Neural progenitor cell (in vitro differentiated cells): Measurements from ENCODE around the gene STK4. TPM values are rescaled to one million over a fixed set of nuclear protein-coding genes. Genes with fewer than 3 reads are reported as not detected.

ENCODE experiments used
- DNase-seq: peaks from one replicate; pipeline ENCODE4 v3.0.0-alpha.2; 2016; ENCODE audit warnings: low spot score
- H2AFZ ChIP-seq: fragments of 200-600 bp; sonication (generic); replicated peaks from 2 replicates; pipeline ENCODE4 v1.6.1; 2016; ENCODE audit warnings: antibody characterized with exemption
- H3F3A ChIP-seq: fragments of 200-600 bp; sonication (generic); 2 replicates; pipeline ENCODE4 v1.6.1; 2016; ENCODE audit warnings: antibody characterized with exemption, low read depth
- H3K27ac ChIP-seq: fragments of 200-600 bp; sonication (generic); 2 replicates; pipeline ENCODE4 v1.5.1; 2016; ENCODE audit warnings: mild to moderate bottlenecking
- H3K27me3 ChIP-seq: fragments of 200-600 bp; sonication (generic); 2 replicates; pipeline ENCODE4 v1.6.1; 2016; ENCODE audit warnings: mild to moderate bottlenecking, moderate library complexity
- H3K36me3 ChIP-seq: fragments of 200-600 bp; sonication (generic); 2 replicates; pipeline ENCODE4 v1.5.1; 2016
- H3K4me1 ChIP-seq: fragments of 200-600 bp; sonication (generic); 2 replicates; pipeline ENCODE4 v1.6.1; 2016; ENCODE audit warnings: mixed run types
- H3K4me2 ChIP-seq: fragments of 200-600 bp; sonication (generic); 2 replicates; pipeline ENCODE4 v1.6.1; 2016
- H3K4me3 ChIP-seq: fragments of 200-600 bp; sonication (generic); 2 replicates; pipeline ENCODE4 v1.5.1; 2016
- H3K79me2 ChIP-seq: fragments of 200-600 bp; sonication (generic); 2 replicates; pipeline ENCODE4 v1.6.1; 2016; ENCODE audit warnings: low read depth
- H3K9ac ChIP-seq: fragments of 200-600 bp; sonication (generic); 2 replicates; pipeline ENCODE4 v1.6.1; 2016
- H3K9me3 ChIP-seq: fragments of 200-600 bp; sonication (generic); 2 replicates; pipeline ENCODE4 v1.5.1; 2016; ENCODE audit warnings: low read depth
- H4K20me1 ChIP-seq: fragments of 200-600 bp; sonication (generic); 2 replicates; pipeline ENCODE4 v1.6.1; 2016; ENCODE audit warnings: low read depth
- H3K27ac Mint-ChIP-seq: 3 replicates; pipeline ENCODE4 v1.8.0; 2021; ENCODE audit warnings: mixed read lengths
- H3K27me3 Mint-ChIP-seq: 2 replicates; pipeline ENCODE4 v1.8.0; 2022; ENCODE audit warnings: low read depth, mild to moderate bottlenecking, inconsistent platforms, moderate library complexity, mixed read lengths; ENCODE audit not compliant: insufficient read depth
- H3K36me3 Mint-ChIP-seq: 3 replicates; pipeline ENCODE4 v1.8.0; 2021; ENCODE audit warnings: mixed read lengths
- H3K4me1 Mint-ChIP-seq: 3 replicates; pipeline ENCODE4 v1.8.0; 2021; ENCODE audit warnings: mixed read lengths
- H3K4me3 Mint-ChIP-seq: 3 replicates; pipeline ENCODE4 v1.8.0; 2021; ENCODE audit warnings: mild to moderate bottlenecking, moderate library complexity, mixed read lengths
- H3K9me3 Mint-ChIP-seq: 3 replicates; pipeline ENCODE4 v1.8.0; 2020; ENCODE audit warnings: mixed read lengths
- CTCF ChIP-seq: fragments of 200-600 bp; sonication (generic); IDR thresholded peaks from 2 replicates; pipeline ENCODE4 v1.5.1; 2017; ENCODE audit warnings: antibody characterized with exemption, mild to moderate bottlenecking
- EZH2 ChIP-seq: fragments of 200-600 bp; sonication (generic); IDR thresholded peaks from 2 replicates; pipeline ENCODE4 v1.6.1; 2017; ENCODE audit warnings: antibody characterized with exemption, mild to moderate bottlenecking, moderate library complexity
- EZH2phosphoT487 ChIP-seq: fragments of 200-600 bp; sonication (generic); IDR thresholded peaks from 2 replicates; pipeline ENCODE4 v1.6.1; 2017; ENCODE audit warnings: antibody characterized with exemption
- total RNA-seq: library from RNA; depleted of rRNA; stranded (reverse); fragments of >200 nt; gene quantifications from 2 replicates; pipeline ENCODE4 v1.2.3, GENCODE V29; 2015; ENCODE audit warnings: low replicate concordance

STK4 gene
- total RNA-seq, 1 donor from 2014 or later = 46.1 TPM

GRCh38 chr20:44958276-44958675 lies 8.0 kb upstream of the STK4 start:
- Mint-ChIP-seq H3K4me1 (peaks cover 35% of the 10 kb centered on the region), H3K36me3 (peaks cover 21% of the 10 kb centered on the region), H3K9me3 (no peaks in the 10 kb centered on the region), H3K27me3 (peaks cover 4% of the 10 kb centered on the region), H3K27ac (no peak overlapping the region), H3K4me3 (peak overlapping the region; percentile 54)
- peaks cover 31% of the 10 kb centered on the region for H3K79me2 ChIP-seq
- no peak overlapping the region for H3K27ac ChIP-seq
- H3K27me3 ChIP-seq = no peaks in the 10 kb centered on the region
- H3K4me2 ChIP-seq = peak overlapping the region; percentile 87
- H3F3A ChIP-seq = peaks cover 8% of the 10 kb centered on the region
- peaks cover 14% of the 10 kb centered on the region for H4K20me1 ChIP-seq
- H3K36me3 ChIP-seq = no peaks in the 10 kb centered on the region
- no peaks in the 10 kb centered on the region for H3K9me3 ChIP-seq
- peaks cover 17% of the 10 kb centered on the region for H3K4me1 ChIP-seq
- no peak overlapping the region for H2AFZ ChIP-seq
- TF ChIP-seq EZH2 (no peak), CTCF (no peak)
- peak overlapping the region; percentile 73 for H3K4me3 ChIP-seq
- no peak overlapping the region for H3K9ac ChIP-seq
- no peak for DNase-seq

- no peaks in the 10 kb centered on the region for H3K9me3 ChIP-seq
- peaks cover 14% of the 10 kb centered on the region for H4K20me1 ChIP-seq
- no peaks in the 10 kb centered on the region for H3K36me3 ChIP-seq
- TF ChIP-seq EZH2 = no peak
- no peak for TF ChIP-seq CTCF
- no peak for TF ChIP-seq EZH2phosphoT487
- H2AFZ ChIP-seq = no peak overlapping the region
- H3K4me3 ChIP-seq = peak overlapping the region; percentile 73
- H3K27ac Mint-ChIP-seq = no peak overlapping the region
- H3K4me1 ChIP-seq = peaks cover 17% of the 10 kb centered on the region
- H3K27me3 Mint-ChIP-seq = peaks cover 4% of the 10 kb centered on the region
- H3K27me3 ChIP-seq = no peaks in the 10 kb centered on the region
- H3K4me2 ChIP-seq = peak overlapping the region; percentile 87
- H3F3A ChIP-seq = peaks cover 8% of the 10 kb centered on the region
- peaks cover 13% of the 10 kb centered on the region for H3K36me3 Mint-ChIP-seq
- peak overlapping the region; percentile 46 for H3K9ac ChIP-seq
- no peak overlapping the region for H3K27ac ChIP-seq
- H3K9me3 Mint-ChIP-seq = no peaks in the 10 kb centered on the region
- peak overlapping the region; percentile 95 for H3K4me3 Mint-ChIP-seq
- H3K4me1 Mint-ChIP-seq = peaks cover 35% of the 10 kb centered on the region
- peak; percentile 5 for DNase-seq
- peaks cover 31% of the 10 kb centered on the region for H3K79me2 ChIP-seq
Observed at GRCh38 chr20:44959082-44959637, 7.2 kb upstream of the STK4 start.

GRCh38 chr20:44959638-44960102 lies 6.6 kb upstream of the STK4 start:
- Histone ChIP-seq H3K4me3 (peak overlapping the region; percentile 73), H3K36me3 (no peaks in the 10 kb centered on the region), H2AFZ (no peak overlapping the region), H3K4me2 (peak overlapping the region; percentile 87), H4K20me1 (peaks cover 14% of the 10 kb centered on the region), H3K79me2 (peaks cover 31% of the 10 kb centered on the region), H3K27ac (no peak overlapping the region), H3K4me1 (peaks cover 17% of the 10 kb centered on the region), H3K9me3 (no peaks in the 10 kb centered on the region), H3K27me3 (no peaks in the 10 kb centered on the region), H3K9ac (peak overlapping the region; percentile 46), H3F3A (peaks cover 8% of the 10 kb centered on the region)
- H3K4me3 Mint-ChIP-seq = peak overlapping the region; percentile 95
- DNase-seq = peak; percentile 67
- peaks cover 4% of the 10 kb centered on the region for H3K27me3 Mint-ChIP-seq
- TF ChIP-seq CTCF (no peak), EZH2 (no peak), EZH2phosphoT487 (no peak)
- H3K36me3 Mint-ChIP-seq = peaks cover 11% of the 10 kb centered on the region
- no peaks in the 10 kb centered on the region for H3K9me3 Mint-ChIP-seq
- H3K4me1 Mint-ChIP-seq = peaks cover 35% of the 10 kb centered on the region
- H3K27ac Mint-ChIP-seq = peak overlapping the region; percentile 67
